ENCODE results near the gene SHKBP1. TPM values are rescaled to one million over a fixed set of nuclear protein-coding genes. Genes with fewer than 3 reads are reported as not detected.
A peak's percentile ranks its signal among the peaks of the same experiment; 100 is the strongest.

SHKBP1 gene
- total and polyA plus RNA-seq, 8 donors, result 33.6 to 122 (median 43.8) TPM

- ATAC-seq, result peak; percentile 96
- Histone ChIP-seq H3K4me1 (peaks cover 0 to 15% of the 10 kb centered on the region in 2 donors), H3K27ac (no peak overlapping the region), H3K27me3 (peaks cover 0 to 56% of the 10 kb centered on the region in 2 donors), H3K4me3 (peak overlapping the region; percentile 46 to 54), H3K36me3 (no peaks in the 10 kb centered on the region), H3K9me3 (peaks cover 0 to 5% of the 10 kb centered on the region in 2 donors)
- intact Hi-C loops (cut with DNase I), result no loop called here
- TF ChIP-seq, protein P1, sequence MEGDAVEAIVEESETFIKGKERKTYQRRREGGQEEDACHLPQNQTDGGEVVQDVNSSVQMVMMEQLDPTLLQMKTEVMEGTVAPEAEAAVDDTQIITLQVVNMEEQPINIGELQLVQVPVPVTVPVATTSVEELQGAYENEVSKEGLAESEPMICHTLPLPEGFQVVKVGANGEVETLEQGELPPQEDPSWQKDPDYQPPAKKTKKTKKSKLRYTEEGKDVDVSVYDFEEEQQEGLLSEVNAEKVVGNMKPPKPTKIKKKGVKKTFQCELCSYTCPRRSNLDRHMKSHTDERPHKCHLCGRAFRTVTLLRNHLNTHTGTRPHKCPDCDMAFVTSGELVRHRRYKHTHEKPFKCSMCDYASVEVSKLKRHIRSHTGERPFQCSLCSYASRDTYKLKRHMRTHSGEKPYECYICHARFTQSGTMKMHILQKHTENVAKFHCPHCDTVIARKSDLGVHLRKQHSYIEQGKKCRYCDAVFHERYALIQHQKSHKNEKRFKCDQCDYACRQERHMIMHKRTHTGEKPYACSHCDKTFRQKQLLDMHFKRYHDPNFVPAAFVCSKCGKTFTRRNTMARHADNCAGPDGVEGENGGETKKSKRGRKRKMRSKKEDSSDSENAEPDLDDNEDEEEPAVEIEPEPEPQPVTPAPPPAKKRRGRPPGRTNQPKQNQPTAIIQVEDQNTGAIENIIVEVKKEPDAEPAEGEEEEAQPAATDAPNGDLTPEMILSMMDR (IDR thresholded peaks at IDR 0.05), result peak; percentile 96
- DNase-seq, result peak; percentile 83 to 97 (median 90)
These were observed 47.3 kb upstream of the SHKBP1 start for GRCh38 chr19:40529093-40529954.

- Histone ChIP-seq H3K4me1 (peaks cover 0 to 15% of the 10 kb centered on the region in 2 donors), H3K4me3 (no peak overlapping the region), H3K27me3 (peaks cover 0 to 49% of the 10 kb centered on the region in 2 donors), H3K36me3 (no peaks in the 10 kb centered on the region), H3K27ac (no peak overlapping the region), H3K9me3 (peaks cover 0 to 7% of the 10 kb centered on the region in 2 donors)
- intact Hi-C loops (cut with DNase I), result loop anchor here in 1 of 2 donors (10.0 kb wide), 1 partner anchor 65 kb away; no protein-coding TSS in a partner anchor
- TF ChIP-seq, protein P1 (IDR thresholded peaks at IDR 0.05), result no peak
- peak in 1 of 4 donors; percentile 53 for DNase-seq
- peak; percentile 26 for ATAC-seq
These were observed 46.4 kb upstream of the SHKBP1 start for GRCh38 chr19:40530091-40530901.

DNA sequence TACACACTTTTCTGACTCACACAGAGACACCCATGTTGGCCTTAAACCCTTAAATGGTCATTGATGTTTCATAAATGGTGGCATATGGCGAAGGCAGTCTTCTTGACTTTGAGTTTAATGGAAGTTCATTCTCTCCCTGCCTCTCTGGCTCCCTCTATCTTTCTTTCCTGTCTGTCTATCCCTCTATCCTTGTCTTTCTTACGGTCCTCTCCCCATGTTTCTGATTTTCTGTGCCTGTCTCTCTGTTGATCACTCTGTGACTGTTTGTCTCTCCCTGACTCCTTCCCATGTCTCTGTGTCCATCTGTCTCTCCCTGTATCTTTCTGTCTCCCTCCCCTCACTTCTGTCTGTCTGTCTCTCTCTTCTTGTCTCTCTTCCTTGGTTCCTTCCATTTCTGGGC is 43.2 kb upstream of the SHKBP1 start:
- H3K27ac ChIP-seq, result no peak overlapping the region
- peaks cover 0 to 15% of the 10 kb centered on the region in 2 donors for H3K4me1 ChIP-seq
- peaks cover 0 to 7% of the 10 kb centered on the region in 2 donors for H3K9me3 ChIP-seq
- ATAC-seq (no peak), DNase-seq (no peak)
- H3K4me3 ChIP-seq, result no peak overlapping the region
- peaks cover 0 to 38% of the 10 kb centered on the region in 2 donors for H3K27me3 ChIP-seq
- no peaks in the 10 kb centered on the region for H3K36me3 ChIP-seq
- intact Hi-C loops (cut with DNase I), result loop anchor here in 1 of 2 donors (10.0 kb wide), 1 partner anchor 61 kb away; no protein-coding TSS in a partner anchor
- TF ChIP-seq, protein P1 (IDR thresholded peaks at IDR 0.05), result no peak

- Histone ChIP-seq H3K27me3 (peaks cover 0 to 40% of the 10 kb centered on the region in 2 donors), H3K4me1 (peaks cover 0 to 10% of the 10 kb centered on the region in 2 donors), H3K9me3 (peaks cover 0 to 7% of the 10 kb centered on the region in 2 donors), H3K27ac (no peak overlapping the region), H3K4me3 (no peak overlapping the region), H3K36me3 (no peaks in the 10 kb centered on the region)
- TF ChIP-seq, protein P1 (IDR thresholded peaks at IDR 0.05), result no peak
- ATAC-seq (no peak), DNase-seq (no peak)
- intact Hi-C loops (cut with DNase I), result loop anchor here in 1 of 2 donors (10.0 kb wide), 1 partner anchor 61 kb away; no protein-coding TSS in a partner anchor
These were observed 42.5 kb upstream of the SHKBP1 start for GRCh38 chr19:40534148-40534547.
